ENCODE results near the gene SMDT1. TPM values are rescaled to one million over a fixed set of nuclear protein-coding genes. Genes with fewer than 3 reads are reported as not detected.

Gene SMDT1
- total and polyA plus RNA-seq, 9 of the 15 experiments (the other 6 are each of a cell fraction or from before 2014, with no cell fraction given): 7.9 to 65.2 (median 14.3) TPM

DNA sequence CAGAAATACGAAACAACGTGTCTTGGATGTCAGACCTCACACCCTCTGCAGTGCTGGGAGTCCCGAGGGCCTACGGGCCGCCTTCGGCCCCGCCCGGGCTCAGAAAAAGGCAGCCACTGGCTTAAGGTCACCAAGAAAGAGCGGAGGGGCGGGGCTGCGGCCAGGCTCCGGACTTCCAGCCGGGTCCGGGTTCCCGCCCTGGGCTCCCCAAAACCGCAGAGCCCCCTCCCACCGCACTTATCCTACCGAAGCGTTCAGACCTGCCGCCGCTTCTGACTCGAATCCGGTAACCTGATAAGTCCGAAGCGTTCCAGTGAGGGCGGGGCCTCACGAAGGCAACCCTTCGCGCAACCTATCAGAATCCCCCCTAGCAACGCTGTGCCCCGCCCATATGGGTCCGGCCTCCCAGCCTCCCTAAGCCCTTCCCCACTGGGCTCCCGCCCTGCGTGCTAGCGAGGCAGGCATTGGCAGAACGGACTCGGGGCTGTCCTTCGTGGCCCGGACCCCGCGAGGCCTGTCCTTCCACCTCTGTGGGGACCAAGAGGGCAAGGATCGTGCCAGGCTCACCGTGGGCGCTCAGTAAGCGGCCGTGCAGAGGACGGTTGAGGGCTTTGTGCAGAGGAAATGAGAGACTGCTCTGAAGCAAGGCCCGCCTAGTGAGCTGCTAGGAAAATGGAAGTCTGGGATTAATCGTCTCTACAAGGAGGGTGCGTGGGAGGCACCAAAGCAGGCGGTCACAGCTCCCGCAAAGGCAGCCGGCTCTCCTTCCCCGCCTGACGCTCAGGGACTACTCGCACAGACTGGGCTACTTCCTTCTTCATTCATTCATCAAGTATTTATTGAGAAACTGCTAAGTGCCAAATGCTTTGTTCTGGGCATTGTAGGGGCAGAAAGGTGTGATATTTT is 8.7 kb upstream of the SMDT1 start, which contains the start of gene NAGA (continued):
- TF ChIP-seq, protein P1, sequence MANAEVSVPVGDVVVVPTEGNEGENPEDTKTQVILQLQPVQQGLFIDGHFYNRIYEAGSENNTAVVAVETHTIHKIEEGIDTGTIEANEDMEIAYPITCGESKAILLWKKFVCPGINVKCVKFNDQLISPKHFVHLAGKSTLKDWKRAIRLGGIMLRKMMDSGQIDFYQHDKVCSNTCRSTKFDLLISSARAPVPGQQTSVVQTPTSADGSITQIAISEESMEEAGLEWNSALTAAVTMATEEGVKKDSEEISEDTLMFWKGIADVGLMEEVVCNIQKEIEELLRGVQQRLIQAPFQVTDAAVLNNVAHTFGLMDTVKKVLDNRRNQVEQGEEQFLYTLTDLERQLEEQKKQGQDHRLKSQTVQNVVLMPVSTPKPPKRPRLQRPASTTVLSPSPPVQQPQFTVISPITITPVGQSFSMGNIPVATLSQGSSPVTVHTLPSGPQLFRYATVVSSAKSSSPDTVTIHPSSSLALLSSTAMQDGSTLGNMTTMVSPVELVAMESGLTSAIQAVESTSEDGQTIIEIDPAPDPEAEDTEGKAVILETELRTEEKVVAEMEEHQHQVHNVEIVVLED (CRISPR knock-in tag; IDR thresholded peaks at IDR 0.05): 0 out of 2 replicates have a peak, but pooled peaks have one; percentile 16
- peak; percentile 75 to 78 for TF ChIP-seq NRF1 (conservative IDR thresholded peaks at IDR 0.05 in 1 of 2, IDR thresholded peaks at IDR 0.05 in 1 of 2)
- TF ChIP-seq NBN (IDR thresholded peaks at IDR 0.05; ENCODE audit: low read depth): 0 out of 2 replicates have a peak, but pooled peaks have one; percentile 40
- no peak for TF ChIP-seq PRPF4 (IDR thresholded peaks at IDR 0.05; ENCODE audit: insufficient read depth, low read depth, low read length, poor library complexity, severe bottlenecking)
- TF ChIP-seq, protein P2, sequence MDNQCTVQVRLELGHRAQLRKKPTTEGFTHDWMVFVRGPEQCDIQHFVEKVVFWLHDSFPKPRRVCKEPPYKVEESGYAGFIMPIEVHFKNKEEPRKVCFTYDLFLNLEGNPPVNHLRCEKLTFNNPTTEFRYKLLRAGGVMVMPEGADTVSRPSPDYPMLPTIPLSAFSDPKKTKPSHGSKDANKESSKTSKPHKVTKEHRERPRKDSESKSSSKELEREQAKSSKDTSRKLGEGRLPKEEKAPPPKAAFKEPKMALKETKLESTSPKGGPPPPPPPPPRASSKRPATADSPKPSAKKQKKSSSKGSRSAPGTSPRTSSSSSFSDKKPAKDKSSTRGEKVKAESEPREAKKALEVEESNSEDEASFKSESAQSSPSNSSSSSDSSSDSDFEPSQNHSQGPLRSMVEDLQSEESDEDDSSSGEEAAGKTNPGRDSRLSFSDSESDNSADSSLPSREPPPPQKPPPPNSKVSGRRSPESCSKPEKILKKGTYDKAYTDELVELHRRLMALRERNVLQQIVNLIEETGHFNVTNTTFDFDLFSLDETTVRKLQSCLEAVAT (IDR thresholded peaks at IDR 0.05): peak in 1 of 2 experiments; percentile 69; a peak in 1 of 4 replicates
- TF ChIP-seq HNRNPL (IDR thresholded peaks at IDR 0.05; ENCODE audit: low read depth, low read length): peak; percentile 81
- TF ChIP-seq NCOA6 (IDR thresholded peaks at IDR 0.05): no peak
- TF ChIP-seq ZFX (CRISPR knock-in tag; IDR thresholded peaks at IDR 0.05): peak; percentile 92
- TF ChIP-seq TEAD4 (IDR thresholded peaks at IDR 0.05; ENCODE audit: low read length): peak; percentile 8; the same call in 1 of the 2 replicates
- no peak for TF ChIP-seq TEAD4 (CRISPR knock-in tag; IDR thresholded peaks at IDR 0.05; ENCODE audit: borderline replicate concordance)
- 0 out of 2 replicates have a peak, but pooled peaks have one; percentile 49 for TF ChIP-seq TAF7 (tag; IDR thresholded peaks at IDR 0.05)
- no peak for TF ChIP-seq ZNF644 (tag; IDR thresholded peaks at IDR 0.05; ENCODE audit: low read depth)
- TF ChIP-seq, protein P3, sequence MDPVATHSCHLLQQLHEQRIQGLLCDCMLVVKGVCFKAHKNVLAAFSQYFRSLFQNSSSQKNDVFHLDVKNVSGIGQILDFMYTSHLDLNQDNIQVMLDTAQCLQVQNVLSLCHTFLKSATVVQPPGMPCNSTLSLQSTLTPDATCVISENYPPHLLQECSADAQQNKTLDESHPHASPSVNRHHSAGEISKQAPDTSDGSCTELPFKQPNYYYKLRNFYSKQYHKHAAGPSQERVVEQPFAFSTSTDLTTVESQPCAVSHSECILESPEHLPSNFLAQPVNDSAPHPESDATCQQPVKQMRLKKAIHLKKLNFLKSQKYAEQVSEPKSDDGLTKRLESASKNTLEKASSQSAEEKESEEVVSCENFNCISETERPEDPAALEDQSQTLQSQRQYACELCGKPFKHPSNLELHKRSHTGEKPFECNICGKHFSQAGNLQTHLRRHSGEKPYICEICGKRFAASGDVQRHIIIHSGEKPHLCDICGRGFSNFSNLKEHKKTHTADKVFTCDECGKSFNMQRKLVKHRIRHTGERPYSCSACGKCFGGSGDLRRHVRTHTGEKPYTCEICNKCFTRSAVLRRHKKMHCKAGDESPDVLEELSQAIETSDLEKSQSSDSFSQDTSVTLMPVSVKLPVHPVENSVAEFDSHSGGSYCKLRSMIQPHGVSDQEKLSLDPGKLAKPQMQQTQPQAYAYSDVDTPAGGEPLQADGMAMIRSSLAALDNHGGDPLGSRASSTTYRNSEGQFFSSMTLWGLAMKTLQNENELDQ (CRISPR knock-in tag; IDR thresholded peaks at IDR 0.05; ENCODE audit: borderline replicate concordance): no peak
- TF ChIP-seq, protein P4, sequence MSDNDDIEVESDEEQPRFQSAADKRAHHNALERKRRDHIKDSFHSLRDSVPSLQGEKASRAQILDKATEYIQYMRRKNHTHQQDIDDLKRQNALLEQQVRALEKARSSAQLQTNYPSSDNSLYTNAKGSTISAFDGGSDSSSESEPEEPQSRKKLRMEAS (CRISPR knock-in tag; IDR thresholded peaks at IDR 0.05): peak; percentile 76
- TF ChIP-seq CC2D1A (IDR thresholded peaks at IDR 0.05): peak; percentile 21; the same call in 1 of the 2 replicates
- no peak for TF ChIP-seq ZNF347 (CRISPR knock-in tag; IDR thresholded peaks at IDR 0.05; ENCODE audit: low read depth)
- TF ChIP-seq, protein P5, sequence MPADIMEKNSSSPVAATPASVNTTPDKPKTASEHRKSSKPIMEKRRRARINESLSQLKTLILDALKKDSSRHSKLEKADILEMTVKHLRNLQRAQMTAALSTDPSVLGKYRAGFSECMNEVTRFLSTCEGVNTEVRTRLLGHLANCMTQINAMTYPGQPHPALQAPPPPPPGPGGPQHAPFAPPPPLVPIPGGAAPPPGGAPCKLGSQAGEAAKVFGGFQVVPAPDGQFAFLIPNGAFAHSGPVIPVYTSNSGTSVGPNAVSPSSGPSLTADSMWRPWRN (IDR thresholded peaks at IDR 0.05; ENCODE audit: low read depth): 0 out of 2 replicates have a peak, but pooled peaks have one; percentile 51
- peak; percentile 42 for TF ChIP-seq HMGN3 (IDR thresholded peaks at IDR 0.05; ENCODE audit: borderline replicate concordance, extremely low read depth, insufficient read length, low read depth, low read length)
- TF ChIP-seq PHF20 (IDR thresholded peaks at IDR 0.05; ENCODE audit: partially characterized antibody): peak; percentile 43
- peak; percentile 50 for TF ChIP-seq DPF2 (IDR thresholded peaks at IDR 0.05)
- peak; percentile 79 for TF ChIP-seq TBP (optimal IDR thresholded peaks at IDR 0.05; ENCODE audit: low read depth, low read length)
- TF ChIP-seq RFX1 (IDR thresholded peaks at IDR 0.05): peak; percentile 82

Data from K562 (cell line).